NCI-H146 (cell line): Measurements from ENCODE around the gene AHNAK2.
"Not testable (repeated sequence)": the region's sequence is repeated elsewhere in the genome, so short reads cannot be mapped to it uniquely, and the experiment has no call there.

Experiments used
- DNase-seq: peaks from one replicate; lab custom pipeline; 2025; lab: John Stamatoyannopoulos, UW

The AHNAK2 gene

GRCh38 chr14:104897330-104898194, 80.6 kb downstream of the AHNAK2 start:
- no peak for DNase-seq

DNA sequence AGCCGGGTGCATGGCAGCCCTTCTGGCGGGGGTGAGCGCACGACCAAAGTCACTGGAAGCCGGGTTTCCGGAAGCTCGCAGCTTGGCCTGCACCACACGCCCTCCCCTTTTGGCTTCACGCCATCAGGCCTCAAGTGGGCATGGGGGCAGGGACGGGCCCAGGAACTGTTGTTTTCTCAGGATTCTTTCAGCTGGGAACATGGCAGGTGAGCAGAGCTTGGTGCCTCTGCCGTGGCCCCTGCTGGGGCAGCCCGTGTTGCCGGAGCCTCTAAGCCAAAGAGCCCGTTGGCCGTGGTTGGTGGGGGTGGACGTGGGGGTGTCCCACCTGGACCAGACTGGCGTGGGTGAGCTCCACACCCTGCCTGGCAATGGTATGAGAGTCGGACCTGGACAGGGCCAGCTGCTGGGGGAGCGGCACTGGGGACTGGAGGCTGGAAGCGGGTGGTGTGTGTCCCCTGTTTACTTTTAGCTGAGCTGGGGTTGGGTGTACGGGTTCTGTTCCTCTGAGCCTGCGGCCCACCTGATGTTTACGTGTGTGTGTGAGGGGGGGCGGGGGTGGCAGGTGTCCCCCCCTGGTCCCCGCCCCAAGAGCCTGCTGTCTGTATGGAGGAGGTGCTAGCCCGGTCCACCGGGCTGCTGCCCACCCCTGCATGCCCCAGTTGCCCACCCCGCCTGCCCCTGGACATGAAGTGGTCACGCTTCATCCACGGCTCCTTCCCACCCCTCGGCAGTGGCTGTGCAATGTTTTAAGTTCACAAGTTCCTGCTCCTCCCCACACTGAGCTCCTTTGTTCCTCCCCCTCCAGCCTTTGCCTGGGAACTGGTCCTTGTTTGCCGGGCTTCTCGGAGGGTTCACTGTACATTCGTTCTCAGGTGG, 82.2 kb downstream of the AHNAK2 start:
- no peak for DNase-seq

GRCh38 chr14:104895207-104895785, 82.9 kb downstream of the AHNAK2 start:
- no peak for DNase-seq

DNA sequence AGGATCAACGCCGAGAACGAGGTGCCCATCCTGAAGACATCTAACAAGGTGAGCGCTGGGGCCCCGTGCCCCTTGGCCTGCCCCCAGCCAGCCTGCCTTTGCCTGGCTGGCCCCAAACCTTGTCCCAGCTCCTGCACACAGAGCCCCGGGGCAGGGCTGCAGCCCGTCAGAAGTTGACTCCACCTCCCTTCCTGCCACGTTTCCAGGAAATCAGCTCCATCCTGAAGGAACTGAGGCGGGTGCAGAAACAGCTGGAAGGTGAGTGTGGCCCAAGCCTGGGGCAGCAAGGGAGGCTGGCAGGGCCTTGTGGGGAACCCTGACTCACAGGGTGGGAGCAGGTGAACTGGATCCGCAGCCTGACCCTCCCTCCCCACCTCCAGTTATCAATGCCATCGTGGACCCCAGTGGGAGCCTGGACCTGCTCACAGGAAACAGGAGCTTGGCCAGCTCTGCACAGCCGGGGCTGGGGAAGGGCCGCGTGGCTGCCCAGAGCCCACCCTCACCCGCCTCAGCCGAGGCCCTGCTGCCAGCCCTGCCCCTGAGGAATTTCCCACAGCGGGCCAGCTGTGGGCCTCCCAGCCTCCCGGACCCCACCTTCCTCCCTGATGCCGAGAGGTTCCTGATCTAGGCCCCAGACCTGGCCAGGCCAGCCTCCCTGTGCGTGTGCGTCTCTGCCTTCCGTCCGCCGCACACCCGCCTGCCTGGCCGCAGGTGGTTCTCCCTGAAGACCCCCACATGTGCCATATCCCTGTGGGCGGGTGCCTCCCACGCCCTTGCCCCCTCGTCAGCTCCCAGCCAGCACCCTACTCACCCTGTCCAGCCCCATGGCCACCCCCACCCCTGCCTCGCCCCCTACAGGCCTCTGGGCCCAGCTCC, 83.6 kb downstream of the AHNAK2 start:
- no peak for DNase-seq

DNA sequence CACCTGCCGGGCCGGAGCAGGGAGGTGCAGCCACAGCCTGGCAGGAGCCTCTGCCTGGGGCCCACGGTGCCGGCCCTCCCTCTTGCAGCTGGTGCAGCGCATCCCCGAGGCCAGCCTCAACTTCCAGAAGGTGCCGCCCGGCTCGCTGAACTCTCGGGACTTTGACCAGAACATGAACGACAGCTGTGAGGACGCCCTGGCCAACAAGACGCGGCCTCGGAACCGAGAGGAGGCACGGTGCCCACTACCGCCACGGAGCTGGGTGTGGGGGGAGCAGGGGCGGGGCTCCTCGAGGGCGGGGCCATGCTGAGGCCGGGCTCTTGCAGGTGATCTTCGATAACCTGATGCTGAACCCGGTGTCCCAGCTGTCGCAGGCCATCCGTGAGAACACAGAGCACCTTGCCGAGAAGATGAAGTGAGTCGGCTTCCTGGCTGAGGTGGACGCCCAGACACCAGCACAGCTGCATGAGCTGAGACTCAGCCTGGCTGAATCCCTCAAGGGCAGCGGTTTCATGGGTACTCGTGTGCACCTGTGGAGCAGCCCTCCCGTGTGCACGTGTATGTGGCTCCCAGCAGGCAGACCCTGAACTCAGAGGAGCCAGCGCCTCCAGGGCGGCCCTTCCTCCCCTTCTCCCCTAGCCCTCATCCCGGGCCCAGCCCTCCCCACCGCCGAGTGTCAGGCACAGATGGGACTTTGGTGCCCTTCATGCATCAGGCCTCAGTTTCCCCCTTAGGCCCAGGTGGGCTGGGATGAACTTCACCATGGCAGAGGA, 84.6 kb downstream of the AHNAK2 start:
- DNase-seq = no peak

DNA sequence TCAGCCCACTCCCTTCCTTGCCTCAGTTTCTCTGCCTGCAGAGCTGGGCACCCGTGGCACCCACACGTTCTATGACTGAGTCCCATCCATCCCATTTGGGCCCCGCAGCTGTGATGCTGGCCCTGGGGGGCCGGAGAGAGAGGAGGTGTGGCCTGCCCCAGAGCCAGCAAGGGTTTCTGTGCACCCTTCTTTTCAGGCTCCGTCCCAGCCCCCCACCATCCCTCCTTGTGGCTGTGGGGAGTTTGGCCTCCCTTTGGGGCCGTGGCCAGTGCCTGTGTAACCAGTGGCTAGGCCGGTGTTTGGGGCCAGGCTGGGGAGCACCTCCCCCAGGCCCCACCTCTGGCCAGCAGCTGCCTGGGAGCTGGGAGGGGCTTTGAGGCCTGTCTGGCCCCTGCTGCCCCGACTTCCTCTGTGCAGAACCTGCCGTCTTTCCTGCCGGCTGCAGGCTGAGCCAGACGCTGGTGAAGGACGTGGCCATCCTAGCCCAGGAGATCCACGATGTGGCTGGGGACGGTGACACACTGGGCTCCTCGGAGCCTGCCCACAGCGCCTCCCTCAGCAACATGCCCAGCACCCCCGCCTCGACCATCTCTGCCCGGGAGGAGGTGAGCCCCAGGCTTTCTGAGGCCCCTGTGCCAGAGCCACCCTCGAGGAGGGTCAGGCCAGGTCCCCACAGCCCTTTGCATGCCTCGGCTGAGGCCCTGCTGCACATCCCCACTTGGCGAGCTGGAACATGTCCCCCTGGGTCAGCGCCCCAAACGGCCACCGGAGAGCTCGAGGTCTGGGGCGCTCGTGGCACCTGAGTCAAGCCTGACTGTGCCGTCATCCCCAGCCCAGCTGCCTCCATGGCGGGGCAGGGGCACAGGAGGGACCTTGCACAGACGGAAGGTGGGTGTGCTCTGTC, 85.4 kb downstream of the AHNAK2 start:
- DNase-seq = no peak

- no peak for DNase-seq
These were observed 86.3 kb downstream of the AHNAK2 start for GRCh38 chr14:104891664-104892530.

GRCh38 chr14:104891121-104891551, 87.0 kb downstream of the AHNAK2 start:
- no peak for DNase-seq

DNA sequence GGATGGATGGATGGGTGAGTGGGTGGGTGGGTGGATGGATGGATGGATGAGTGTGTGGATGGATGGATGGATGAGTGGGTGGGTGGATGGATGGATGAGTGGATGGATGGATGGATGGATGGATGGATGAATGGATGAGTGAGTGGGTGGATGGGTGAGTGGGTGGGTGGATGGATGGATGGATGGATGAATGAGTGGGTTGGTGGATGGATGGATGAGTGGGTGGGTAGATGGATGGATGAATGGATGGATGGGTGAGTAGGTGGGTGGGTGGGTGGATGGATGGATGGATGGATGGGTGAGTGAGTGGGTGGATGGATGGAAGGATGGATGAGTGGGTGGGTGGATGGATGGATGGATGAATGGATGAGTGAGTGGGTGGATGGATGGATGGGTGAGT, 87.9 kb downstream of the AHNAK2 start:
- DNase-seq = not testable (repeated sequence)

DNA sequence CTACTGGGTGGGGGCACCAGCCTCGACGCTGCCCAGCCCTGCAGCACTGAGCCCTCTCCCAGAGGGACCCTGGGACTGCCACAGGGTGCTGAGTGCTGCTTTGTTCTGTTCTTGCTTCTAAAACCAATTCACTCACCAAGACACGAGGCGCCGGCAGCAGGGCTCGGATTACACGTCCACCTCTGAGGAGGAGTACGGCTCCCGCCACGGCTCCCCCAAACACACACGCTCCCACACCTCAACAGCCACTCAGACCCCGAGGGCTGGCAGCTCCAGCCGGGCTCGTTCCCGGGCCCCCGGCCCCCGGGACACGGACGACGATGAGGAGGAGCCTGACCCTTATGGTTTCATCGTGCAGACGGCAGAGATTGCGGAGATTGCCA, 88.8 kb downstream of the AHNAK2 start:
- no peak for DNase-seq

GRCh38 chr14:104888489-104889374, 89.4 kb downstream of the AHNAK2 start:
- DNase-seq = no peak

- no peak for DNase-seq
These were observed 90.3 kb downstream of the AHNAK2 start for GRCh38 chr14:104887623-104888488.
